ENCODE results near the gene PLIN1. TPM values are rescaled to one million over a fixed set of nuclear protein-coding genes. Genes with fewer than 3 reads are reported as not detected.

Gene PLIN1
- total and polyA plus RNA-seq, 2 of the 4 experiments (the other 2 are of a cell fraction): under 0.01 to 0.07 TPM

DNA sequence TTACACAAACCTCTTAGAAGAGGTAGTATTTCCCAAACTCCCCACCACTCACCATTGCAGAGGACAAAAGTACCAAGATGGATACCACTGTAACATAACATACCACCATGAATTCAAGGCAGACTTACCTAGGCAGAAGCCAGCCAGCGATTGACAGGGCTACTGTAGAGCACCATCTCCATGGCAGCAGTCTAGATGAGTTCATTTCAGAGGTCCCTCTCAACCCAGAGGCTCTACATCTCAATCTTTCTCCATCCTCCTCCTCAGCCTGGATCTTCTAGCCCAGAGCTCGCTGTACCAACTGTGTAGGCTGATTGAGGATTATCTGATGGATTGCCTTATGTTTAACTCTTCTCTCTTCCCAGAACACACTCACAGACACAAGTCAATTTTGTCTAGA is 2.0 kb upstream of the PLIN1 start:
- no TSS peak for BruUV-seq (replicated peaks)
- Histone ChIP-seq H4K91ac (ENCODE audit: insufficient read depth, low read depth, low read length) (no peak overlapping the region), H3K4me1 (ENCODE audit: control insufficient read depth, insufficient read depth, low read length) (peaks cover 2% of the 10 kb centered on the region; the same call in 1 of the 2 replicates), H4K5ac (ENCODE audit: low read depth, low read length) (no peak overlapping the region), H2BK120ac (ENCODE audit: low read depth, low read length) (no peak overlapping the region), H3K27ac (ENCODE audit: insufficient read depth, low read length) (no peak overlapping the region), H3K56ac (ENCODE audit: extremely low read depth, insufficient read depth, low read length) (no peak overlapping the region), H3K9me1 (ENCODE audit: insufficient read depth, low read length) (peaks cover 8% of the 10 kb centered on the region; the same call in 1 of the 2 replicates), H3K18ac (ENCODE audit: low read depth, low read length) (no peak overlapping the region), H3K9me3 (ENCODE audit: control insufficient read depth, insufficient read depth, low read length) (no peaks in the 10 kb centered on the region), H3K4me2 (ENCODE audit: low read depth, low read length) (no peak overlapping the region), H2AK5ac (ENCODE audit: low read depth, low read length) (no peak overlapping the region), H3K4ac (ENCODE audit: low read depth, low read length) (no peak overlapping the region), H2BK20ac (ENCODE audit: low read depth, low read length) (no peak overlapping the region), H3K4me3 (ENCODE audit: insufficient read depth, low read depth, low read length) (no peak overlapping the region), H3K23ac (ENCODE audit: low read depth, low read length) (no peak overlapping the region), H3K79me1 (ENCODE audit: low read depth in 1 of 2, low read length in 2 of 2) (no peaks in the 10 kb centered on the region), H2AK9ac (replicated peaks; ENCODE audit: low read depth, low read length, poor library complexity) (no peak overlapping the region), H3K9ac (ENCODE audit: low read depth, low read length) (no peak overlapping the region), H2AFZ (replicated peaks; ENCODE audit: low read length, poor library complexity) (no peak overlapping the region), H2BK15ac (ENCODE audit: low read depth, low read length) (no peak overlapping the region), H3K36me3 (ENCODE audit: control insufficient read depth, insufficient read depth, low read length) (peaks cover 3% of the 10 kb centered on the region), H4K8ac (ENCODE audit: low read depth in 2 of 2, low read length in 2 of 2) (no peak overlapping the region), H3K27me3 (ENCODE audit: control insufficient read depth, insufficient read depth, low read length) (no peaks in the 10 kb centered on the region), H4K20me1 (ENCODE audit: insufficient read depth, low read length) (no peaks in the 10 kb centered on the region), H2BK5ac (ENCODE audit: low read depth, low read length, poor library complexity, severe bottlenecking) (no peak overlapping the region), H3K14ac (replicated peaks; ENCODE audit: low read depth, low read length) (no peak overlapping the region)
- intact Hi-C loops (cut with micrococcal nuclease) (no loop called here), dilution Hi-C loops (cut with HindIII; ENCODE audit: low sequenced_read_pairs, unreplicated experiment) (no loop called here), in situ Hi-C loops (cut with MboI; ENCODE audit: low sequenced_read_pairs) (no loop called here)
- ChIA-PET CTCF (no interaction called here), POLR2A (ENCODE audit: unreplicated experiment) (no interaction called here)
- no peak for ATAC-seq (ENCODE audit: low read depth)
- WGBS, 2 experiments (ENCODE audit: extremely low coverage in 2 of 2, insufficient read length in 1 of 2): no CpG with 5 or more reads among the region's 2 CpGs
- no peak for DNase-seq
- TF ChIP-seq MXI1 (IDR thresholded peaks at IDR 0.05; ENCODE audit: borderline replicate concordance, low read depth, low read length) (no peak), CEBPB (IDR thresholded peaks at IDR 0.05; ENCODE audit: low read depth, low read length) (no peak), BHLHE40 (IDR thresholded peaks at IDR 0.05; ENCODE audit: low read depth, low read length) (no peak), MAZ (IDR thresholded peaks at IDR 0.05; ENCODE audit: borderline replicate concordance, low read depth, low read length) (no peak)
- TF ChIP-seq, protein P1, sequence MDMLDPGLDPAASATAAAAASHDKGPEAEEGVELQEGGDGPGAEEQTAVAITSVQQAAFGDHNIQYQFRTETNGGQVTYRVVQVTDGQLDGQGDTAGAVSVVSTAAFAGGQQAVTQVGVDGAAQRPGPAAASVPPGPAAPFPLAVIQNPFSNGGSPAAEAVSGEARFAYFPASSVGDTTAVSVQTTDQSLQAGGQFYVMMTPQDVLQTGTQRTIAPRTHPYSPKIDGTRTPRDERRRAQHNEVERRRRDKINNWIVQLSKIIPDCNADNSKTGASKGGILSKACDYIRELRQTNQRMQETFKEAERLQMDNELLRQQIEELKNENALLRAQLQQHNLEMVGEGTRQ (IDR thresholded peaks at IDR 0.05; ENCODE audit: low read depth, low read length): no peak
- TF ChIP-seq, protein P2, sequence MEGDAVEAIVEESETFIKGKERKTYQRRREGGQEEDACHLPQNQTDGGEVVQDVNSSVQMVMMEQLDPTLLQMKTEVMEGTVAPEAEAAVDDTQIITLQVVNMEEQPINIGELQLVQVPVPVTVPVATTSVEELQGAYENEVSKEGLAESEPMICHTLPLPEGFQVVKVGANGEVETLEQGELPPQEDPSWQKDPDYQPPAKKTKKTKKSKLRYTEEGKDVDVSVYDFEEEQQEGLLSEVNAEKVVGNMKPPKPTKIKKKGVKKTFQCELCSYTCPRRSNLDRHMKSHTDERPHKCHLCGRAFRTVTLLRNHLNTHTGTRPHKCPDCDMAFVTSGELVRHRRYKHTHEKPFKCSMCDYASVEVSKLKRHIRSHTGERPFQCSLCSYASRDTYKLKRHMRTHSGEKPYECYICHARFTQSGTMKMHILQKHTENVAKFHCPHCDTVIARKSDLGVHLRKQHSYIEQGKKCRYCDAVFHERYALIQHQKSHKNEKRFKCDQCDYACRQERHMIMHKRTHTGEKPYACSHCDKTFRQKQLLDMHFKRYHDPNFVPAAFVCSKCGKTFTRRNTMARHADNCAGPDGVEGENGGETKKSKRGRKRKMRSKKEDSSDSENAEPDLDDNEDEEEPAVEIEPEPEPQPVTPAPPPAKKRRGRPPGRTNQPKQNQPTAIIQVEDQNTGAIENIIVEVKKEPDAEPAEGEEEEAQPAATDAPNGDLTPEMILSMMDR (conservative IDR thresholded peaks at IDR 0.05; ENCODE audit: low read depth, low read length): no peak

All from IMR-90 (cell line).